Natural killer cell (primary cell): ENCODE data around the gene MACROH2A1. TPM values are rescaled to one million over a fixed set of nuclear protein-coding genes. Genes with fewer than 3 reads are reported as not detected.
A peak's percentile ranks its signal among the peaks of the same experiment; 100 is the strongest.

Experiments
- ATAC-seq, 3 donors: fragments of 150-1000 bp in 2 of 3; fragments of 200-7000 bp in 1 of 3; cut with Tn5 transposase; 1 replicate in 1 of 3; 2 replicates in 2 of 3; pipeline ENCODE4 v1.10.0; 2021; ENCODE audit warnings: mild to moderate bottlenecking in 2 of 3, moderate library complexity in 2 of 3
- DNase-seq, 2 donors: peaks; one replicate each; pipeline versions ENCODE4 v3.0.0 to v3.0.0-alpha.2; 2013 to 2021; ENCODE audit warnings: mixed read lengths in 1 of 2
- H3K27ac ChIP-seq: one replicate; pipeline ENCODE4 v1.5.1; 2013; ENCODE audit warnings: mild to moderate bottlenecking, low read length
- H3K27me3 ChIP-seq: one replicate; pipeline ENCODE4 v1.6.1; 2013; ENCODE audit warnings: low read length; ENCODE audit not compliant: control insufficient read depth, insufficient read depth
- H3K36me3 ChIP-seq: one replicate; pipeline ENCODE4 v1.6.1; 2013; ENCODE audit warnings: low read length; ENCODE audit not compliant: control insufficient read depth, insufficient read depth
- H3K4me1 ChIP-seq: one replicate; pipeline ENCODE4 v1.6.1; 2013; ENCODE audit warnings: low read length; ENCODE audit not compliant: control insufficient read depth, insufficient read depth
- H3K4me3 ChIP-seq: one replicate; pipeline ENCODE4 v1.5.1; 2013; ENCODE audit warnings: low read length
- H3K9me3 ChIP-seq: one replicate; pipeline ENCODE4 v1.6.1; 2013; ENCODE audit warnings: low read length; ENCODE audit not compliant: control insufficient read depth, insufficient read depth
- H3K27ac Mint-ChIP-seq, 2 donors: one replicate each; pipeline ENCODE4 v1.8.0; 2022; ENCODE audit warnings: mild to moderate bottlenecking in 2 of 2, mixed read lengths in 2 of 2, moderate library complexity in 1 of 2
- H3K27me3 Mint-ChIP-seq, 2 donors: one replicate each; pipeline ENCODE4 v1.8.0; 2022; ENCODE audit warnings: low read depth in 2 of 2, mixed read lengths in 2 of 2
- H3K36me3 Mint-ChIP-seq: one replicate; pipeline ENCODE4 v1.8.0; 2022; ENCODE audit warnings: mixed read lengths
- H3K4me1 Mint-ChIP-seq, 2 donors: one replicate each; pipeline ENCODE4 v1.8.0; 2022; ENCODE audit warnings: mixed read lengths in 2 of 2
- H3K4me3 Mint-ChIP-seq: one replicate; pipeline ENCODE4 v1.8.0; 2022; ENCODE audit warnings: mild to moderate bottlenecking, moderate library complexity, mixed read lengths
- H3K9me3 Mint-ChIP-seq, 2 donors: one replicate each; pipeline ENCODE4 v1.8.0; 2022; ENCODE audit warnings: mixed read lengths in 2 of 2
- CTCF ChIP-seq: fragments of 200-600 bp; IDR thresholded peaks from one replicate; pipeline ENCODE4 v1.8.0; 2022; ENCODE audit warnings: antibody characterized with exemption
- WGBS: methylation state at CpG from one replicate; pipeline ENCODE4 v1.1.7; 2013; ENCODE audit warnings: missing lambda C conversion rate; ENCODE audit not compliant: insufficient coverage; 5-methylcytosine and 5-hydroxymethylcytosine counted together
- intact Hi-C: fragments of 100-400 bp; cut with micrococcal nuclease; formaldehyde crosslinking; loops from one replicate; pipeline ENCODE4 v1.14.2; 2022
- total RNA-seq, 4 donors: library from RNA; stranded (reverse); fragments of 120-200 nt in 1 of 4; gene quantifications; one replicate each; pipeline versions ENCODE4 v1.2.3 to v1.2.4, GENCODE V29; 2013 to 2022

Gene MACROH2A1
- total RNA-seq, 3 donors from 2014 or later (not counting 1 experiment from before 2014, with no cell fraction given), result 139 to 160 (median 139) TPM

- no peak overlapping the region for H3K4me3 ChIP-seq
- peaks cover 5% of the 10 kb centered on the region for H3K4me1 ChIP-seq
- Mint-ChIP-seq H3K36me3 (no peaks in the 10 kb centered on the region), H3K4me1 (no peaks in the 10 kb centered on the region), H3K4me3 (no peak overlapping the region), H3K27ac (no peak overlapping the region), H3K27me3 (peaks cover 2 to 6% of the 10 kb centered on the region in 2 donors), H3K9me3 (no peaks in the 10 kb centered on the region)
- H3K27me3 ChIP-seq, result peaks cover 2% of the 10 kb centered on the region
- H3K36me3 ChIP-seq, result no peaks in the 10 kb centered on the region
- H3K27ac ChIP-seq, result no peak overlapping the region
- DNase-seq, result peak in 1 of 2 donors; percentile 66
- intact Hi-C loops, result loop anchor here (5.0 kb wide), 1 partner anchor 49 kb away; no protein-coding TSS in a partner anchor
- H3K9me3 ChIP-seq, result no peaks in the 10 kb centered on the region
- 48% methylated on average over 7 of the region's 7 CpGs for WGBS
- TF ChIP-seq CTCF, result peak; percentile 72
- ATAC-seq, result peak; percentile 86 to 95 (median 93)
These were observed 27.4 kb upstream of the MACROH2A1 start for GRCh38 chr5:135426102-135427082.

GRCh38 chr5:135425641-135426040 is 26.6 kb upstream of the MACROH2A1 start:
- Histone ChIP-seq H3K9me3 (no peaks in the 10 kb centered on the region), H3K4me1 (peaks cover 5% of the 10 kb centered on the region), H3K27ac (no peak overlapping the region), H3K27me3 (peaks cover 6% of the 10 kb centered on the region), H3K4me3 (no peak overlapping the region), H3K36me3 (no peaks in the 10 kb centered on the region)
- no peak overlapping the region for H3K4me3 Mint-ChIP-seq
- no peaks in the 10 kb centered on the region for H3K36me3 Mint-ChIP-seq
- TF ChIP-seq CTCF, result no peak
- 0% methylated on average over 2 of the region's 2 CpGs for WGBS
- H3K27ac Mint-ChIP-seq, result no peak overlapping the region
- no peak for ATAC-seq
- H3K27me3 Mint-ChIP-seq, result peaks cover 2 to 6% of the 10 kb centered on the region in 2 donors
- intact Hi-C loops, result loop anchor here (5.0 kb wide), 1 partner anchor 48 kb away; no protein-coding TSS in a partner anchor
- H3K9me3 Mint-ChIP-seq, result no peaks in the 10 kb centered on the region
- DNase-seq, result no peak
- H3K4me1 Mint-ChIP-seq, result no peaks in the 10 kb centered on the region

DNA sequence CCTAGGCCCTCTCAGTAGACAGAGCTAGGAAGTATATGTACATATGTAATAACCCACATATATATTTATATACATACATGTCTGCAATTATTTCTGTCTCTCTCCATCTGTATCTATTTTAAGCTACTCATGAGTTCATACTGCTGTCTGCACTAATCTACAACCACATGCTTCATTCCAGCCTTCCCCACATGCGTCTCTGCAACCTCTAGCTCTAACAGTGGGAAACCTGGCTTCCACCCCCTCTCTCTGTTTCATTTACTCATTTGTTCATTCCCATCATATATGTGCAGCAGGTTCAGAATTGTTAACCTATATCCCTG is 24.8 kb upstream of the MACROH2A1 start:
- no peak for ATAC-seq
- H3K9me3 ChIP-seq, result no peaks in the 10 kb centered on the region
- Mint-ChIP-seq H3K9me3 (peaks cover 0 to 2% of the 10 kb centered on the region in 2 donors), H3K4me1 (no peaks in the 10 kb centered on the region), H3K27me3 (peaks cover 8 to 12% of the 10 kb centered on the region in 2 donors), H3K27ac (no peak overlapping the region), H3K4me3 (no peak overlapping the region), H3K36me3 (no peaks in the 10 kb centered on the region)
- intact Hi-C loops, result no loop called here
- 60% methylated on average over 1 of the region's 1 CpG for WGBS
- peaks cover 6% of the 10 kb centered on the region for H3K27me3 ChIP-seq
- no peak overlapping the region for H3K27ac ChIP-seq
- no peak for TF ChIP-seq CTCF
- peaks cover 5% of the 10 kb centered on the region for H3K4me1 ChIP-seq
- no peak for DNase-seq
- H3K4me3 ChIP-seq, result no peak overlapping the region
- no peaks in the 10 kb centered on the region for H3K36me3 ChIP-seq
